ENCODE data around the gene NR5A2. TPM values are rescaled to one million over a fixed set of nuclear protein-coding genes. Genes with fewer than 3 reads are reported as not detected.

NR5A2 gene
- total and polyA plus RNA-seq, 2 donors (not counting 1 experiment from before 2014, with no cell fraction given), result 0.01 TPM; not detected in 1

- H3K79me2 ChIP-seq (ENCODE audit: control insufficient read depth, insufficient read depth, low read length), result no peaks in the 10 kb centered on the region
- no peaks in the 10 kb centered on the region for H4K20me1 ChIP-seq (ENCODE audit: control insufficient read depth, extremely low read depth, insufficient read depth, low read length)
- H2AFZ ChIP-seq (ENCODE audit: low read length), result no peak overlapping the region
- H3K9ac ChIP-seq (ENCODE audit: insufficient read depth, low read length), result no peak overlapping the region
- TF ChIP-seq CTCF (conservative IDR thresholded peaks at IDR 0.05 in 1 of 2, IDR thresholded peaks at IDR 0.05 in 1 of 2; ENCODE audit: low read depth in 1 of 2, low read length in 2 of 2) (no peak), EZH2 (IDR thresholded peaks at IDR 0.05; ENCODE audit: low read length, missing control alignments) (no peak)
- DNase-seq (ENCODE audit: low read depth in 2 of 2), result no peak
- no peaks in the 10 kb centered on the region for H3K36me3 ChIP-seq (ENCODE audit: control insufficient read depth, insufficient read depth, low read length)
- H3K4me2 ChIP-seq (ENCODE audit: extremely low read depth, insufficient read depth, low read length), result no peak overlapping the region
- H3K4me1 ChIP-seq (ENCODE audit: control insufficient read depth, extremely low read depth, insufficient read depth, low read length), result no peaks in the 10 kb centered on the region
- no peaks in the 10 kb centered on the region for H3K27me3 ChIP-seq (ENCODE audit: control insufficient read depth, insufficient read depth, low read length)
- no peak overlapping the region for H3K4me3 ChIP-seq (replicated peaks in 1 of 4; ENCODE audit: control extremely low read depth in 1 of 4, insufficient read depth in 1 of 4, low read depth in 3 of 4, low read length in 4 of 4)
- no peaks in the 10 kb centered on the region for H3K9me3 ChIP-seq (ENCODE audit: control insufficient read depth, insufficient read depth, low read depth, low read length)
- no peak overlapping the region for H3K27ac ChIP-seq (ENCODE audit: insufficient read depth, low read length)
These were observed 126.0 kb downstream of the NR5A2 start for GRCh38 chr1:200153277-200154055.

GRCh38 chr1:200154069-200154767 lies 126.7 kb downstream of the NR5A2 start:
- H3K9ac ChIP-seq (ENCODE audit: insufficient read depth, low read length), result no peak overlapping the region
- H2AFZ ChIP-seq (ENCODE audit: low read length), result no peak overlapping the region
- H3K79me2 ChIP-seq (ENCODE audit: control insufficient read depth, insufficient read depth, low read length), result no peaks in the 10 kb centered on the region
- no peaks in the 10 kb centered on the region for H4K20me1 ChIP-seq (ENCODE audit: control insufficient read depth, extremely low read depth, insufficient read depth, low read length)
- H3K27me3 ChIP-seq (ENCODE audit: control insufficient read depth, insufficient read depth, low read length), result no peaks in the 10 kb centered on the region
- no peaks in the 10 kb centered on the region for H3K36me3 ChIP-seq (ENCODE audit: control insufficient read depth, insufficient read depth, low read length)
- H3K4me2 ChIP-seq (ENCODE audit: extremely low read depth, insufficient read depth, low read length), result no peak overlapping the region
- TF ChIP-seq EZH2 (IDR thresholded peaks at IDR 0.05; ENCODE audit: low read length, missing control alignments) (no peak), CTCF (conservative IDR thresholded peaks at IDR 0.05 in 1 of 2, IDR thresholded peaks at IDR 0.05 in 1 of 2; ENCODE audit: low read depth in 1 of 2, low read length in 2 of 2) (no peak)
- H3K27ac ChIP-seq (ENCODE audit: insufficient read depth, low read length), result no peak overlapping the region
- peak in 1 of 2 donors; percentile 15 for DNase-seq (ENCODE audit: low read depth in 2 of 2)
- no peaks in the 10 kb centered on the region for H3K4me1 ChIP-seq (ENCODE audit: control insufficient read depth, extremely low read depth, insufficient read depth, low read length)
- H3K4me3 ChIP-seq (replicated peaks in 1 of 4; ENCODE audit: control extremely low read depth in 1 of 4, insufficient read depth in 1 of 4, low read depth in 3 of 4, low read length in 4 of 4), result no peak overlapping the region
- no peaks in the 10 kb centered on the region for H3K9me3 ChIP-seq (ENCODE audit: control insufficient read depth, insufficient read depth, low read depth, low read length)

GRCh38 chr1:200157715-200158114 lies 130.2 kb downstream of the NR5A2 start:
- Histone ChIP-seq H3K27ac (ENCODE audit: insufficient read depth, low read length) (no peak overlapping the region), H3K4me3 (replicated peaks in 1 of 4; ENCODE audit: control extremely low read depth in 1 of 4, insufficient read depth in 1 of 4, low read depth in 3 of 4, low read length in 4 of 4) (no peak overlapping the region), H3K27me3 (ENCODE audit: control insufficient read depth, insufficient read depth, low read length) (no peaks in the 10 kb centered on the region), H3K36me3 (ENCODE audit: control insufficient read depth, insufficient read depth, low read length) (no peaks in the 10 kb centered on the region), H3K79me2 (ENCODE audit: control insufficient read depth, insufficient read depth, low read length) (no peaks in the 10 kb centered on the region), H3K4me1 (ENCODE audit: control insufficient read depth, extremely low read depth, insufficient read depth, low read length) (no peaks in the 10 kb centered on the region), H2AFZ (ENCODE audit: low read length) (no peak overlapping the region), H3K9me3 (ENCODE audit: control insufficient read depth, insufficient read depth, low read depth, low read length) (no peaks in the 10 kb centered on the region), H3K4me2 (ENCODE audit: extremely low read depth, insufficient read depth, low read length) (no peak overlapping the region), H4K20me1 (ENCODE audit: control insufficient read depth, extremely low read depth, insufficient read depth, low read length) (no peaks in the 10 kb centered on the region), H3K9ac (ENCODE audit: insufficient read depth, low read length) (no peak overlapping the region)
- peak in 1 of 2 donors; percentile 12 for DNase-seq (ENCODE audit: low read depth in 2 of 2)
- no peak for TF ChIP-seq CTCF (conservative IDR thresholded peaks at IDR 0.05 in 1 of 2, IDR thresholded peaks at IDR 0.05 in 1 of 2; ENCODE audit: low read depth in 1 of 2, low read length in 2 of 2)
- TF ChIP-seq EZH2 (IDR thresholded peaks at IDR 0.05; ENCODE audit: low read length, missing control alignments), result no peak

All from fibroblast of lung (primary cell).